CD14-positive monocyte (primary cell): ENCODE measurements around the gene C2CD2. TPM values are rescaled to one million over a fixed set of nuclear protein-coding genes. Genes with fewer than 3 reads are reported as not detected.
A peak's percentile ranks its signal among the peaks of the same experiment; 100 is the strongest.

Experiments used
- DNase-seq, 3 donors: peaks; one replicate each; pipeline ENCODE4 v3.0.0-alpha.2; 2011 to 2022
- H2AFZ ChIP-seq: 2 replicates; pipeline ENCODE4 v1.6.0; 2012; ENCODE audit warnings: mild to moderate bottlenecking, low read depth, low read length, inconsistent platforms; ENCODE audit not compliant: insufficient read depth, poor library complexity, severe bottlenecking
- H3K27ac ChIP-seq, 2 donors: 1 replicate in 1 of 2; 2 replicates in 1 of 2; pipeline ENCODE4 v1.5.1; 2012 to 2013; ENCODE audit warnings: low read length in 2 of 2, control low read depth in 1 of 2, inconsistent platforms in 1 of 2, low read depth in 1 of 2, mild to moderate bottlenecking in 1 of 2
- H3K27me3 ChIP-seq, 2 donors: one replicate each; pipeline versions ENCODE4 v1.6.0 to v1.6.1; 2011 to 2013; ENCODE audit warnings: low read length in 2 of 2; ENCODE audit not compliant: control insufficient read depth in 2 of 2, insufficient read depth in 2 of 2
- H3K36me3 ChIP-seq, 2 donors: replicated peaks in 1 of 2; 1 replicate in 1 of 2; 2 replicates in 1 of 2; pipeline versions ENCODE4 v1.5.1 to v1.6.1; 2012 to 2013; ENCODE audit warnings: low read length in 2 of 2, control low read depth in 1 of 2, inconsistent platforms in 1 of 2, mild to moderate bottlenecking in 1 of 2; ENCODE audit not compliant: insufficient read depth in 2 of 2, control insufficient read depth in 1 of 2
- H3K4me1 ChIP-seq, 2 donors: 1 replicate in 1 of 2; 2 replicates in 1 of 2; pipeline versions ENCODE4 v1.5.1 to v1.6.1; 2012 to 2013; ENCODE audit warnings: low read length in 2 of 2, control low read depth in 1 of 2, inconsistent platforms in 1 of 2, mild to moderate bottlenecking in 1 of 2, moderate library complexity in 1 of 2; ENCODE audit not compliant: insufficient read depth in 2 of 2, control insufficient read depth in 1 of 2
- H3K4me2 ChIP-seq: replicated peaks from 2 replicates; pipeline ENCODE3; 2012; ENCODE audit warnings: low read length, moderate library complexity, mild to moderate bottlenecking; ENCODE audit not compliant: poor library complexity, severe bottlenecking; ENCODE audit errors: extremely low read depth
- H3K4me3 ChIP-seq, 3 experiments: fragments of 200-600 bp in 1 of 3; sonication (generic) in 1 of 3; replicated peaks in 1 of 3; 1 replicate in 2 of 3; 2 replicates in 1 of 3; pipeline ENCODE4 v1.5.1; 2011 to 2013; ENCODE audit warnings: low read length in 3 of 3, mild to moderate bottlenecking in 3 of 3, control low read depth in 2 of 3, low read depth in 2 of 3, inconsistent platforms in 1 of 3, moderate library complexity in 1 of 3
- H3K79me2 ChIP-seq: 2 replicates; pipeline ENCODE4 v1.6.0; 2012; ENCODE audit warnings: mild to moderate bottlenecking, control low read depth, inconsistent platforms, low read length, moderate library complexity; ENCODE audit not compliant: insufficient read depth
- H3K9ac ChIP-seq: 2 replicates; pipeline ENCODE4 v1.6.0; 2017; ENCODE audit warnings: low read length, mild to moderate bottlenecking; ENCODE audit not compliant: insufficient read depth, poor library complexity, severe bottlenecking
- H3K9me3 ChIP-seq, 2 donors: replicated peaks in 1 of 2; 1 replicate in 1 of 2; 2 replicates in 1 of 2; pipeline versions ENCODE4 v1.5.1 to v1.6.1; 2012 to 2013; ENCODE audit warnings: low read length in 2 of 2, control low read depth in 1 of 2; ENCODE audit not compliant: control insufficient read depth in 1 of 2, insufficient read depth in 1 of 2
- H4K20me1 ChIP-seq: 2 replicates; pipeline ENCODE4 v1.6.0; 2012; ENCODE audit warnings: mild to moderate bottlenecking, low read length, control low read depth, moderate library complexity; ENCODE audit not compliant: insufficient read depth
- H3K27ac Mint-ChIP-seq, 7 donors: one replicate each; pipeline ENCODE4 v1.8.0; 2020; ENCODE audit warnings: mild to moderate bottlenecking in 7 of 7, mixed read lengths in 7 of 7, moderate library complexity in 6 of 7, inconsistent platforms in 2 of 7
- H3K27me3 Mint-ChIP-seq, 3 donors: one replicate each; pipeline ENCODE4 v1.8.0; 2021 to 2022; ENCODE audit warnings: low read depth in 3 of 3, mild to moderate bottlenecking in 3 of 3, mixed read lengths in 3 of 3, moderate library complexity in 3 of 3, inconsistent platforms in 1 of 3
- H3K36me3 Mint-ChIP-seq, 2 donors: one replicate each; pipeline ENCODE4 v1.8.0; 2020; ENCODE audit warnings: mixed read lengths in 2 of 2, inconsistent platforms in 1 of 2, mild to moderate bottlenecking in 1 of 2
- H3K4me1 Mint-ChIP-seq: one replicate; pipeline ENCODE4 v1.8.0; 2020; ENCODE audit warnings: mild to moderate bottlenecking, mixed read lengths
- H3K4me3 Mint-ChIP-seq, 2 donors: one replicate each; pipeline ENCODE4 v1.8.0; 2020; ENCODE audit warnings: mild to moderate bottlenecking in 2 of 2, mixed read lengths in 2 of 2, moderate library complexity in 1 of 2
- H3K9me3 Mint-ChIP-seq, 7 donors: one replicate each; pipeline ENCODE4 v1.8.0; 2020 to 2022; ENCODE audit warnings: mixed read lengths in 7 of 7, mild to moderate bottlenecking in 6 of 7, moderate library complexity in 6 of 7, inconsistent platforms in 2 of 7
- CTCF ChIP-seq: fragments of 200-600 bp; IDR thresholded peaks from one replicate; pipeline ENCODE4 v1.8.0; 2022; ENCODE audit warnings: antibody characterized with exemption, mild to moderate bottlenecking
- WGBS: methylation state at CpG from one replicate; pipeline ENCODE4 v1.1.5; 2013; ENCODE audit warnings: missing lambda C conversion rate; ENCODE audit not compliant: insufficient coverage; 5-methylcytosine and 5-hydroxymethylcytosine counted together
- intact Hi-C, 2 donors: fragments of 100-400 bp; cut with micrococcal nuclease; formaldehyde crosslinking; loops; one replicate each; pipeline versions ENCODE4 v1.15.0 to v1.15.1; 2023
- polyA plus RNA-seq, 3 donors: library from polyadenylated mRNA; depleted of rRNA in 1 of 3; unstranded in 2 of 3; stranded (reverse) in 1 of 3; fragments of 300-500 nt in 2 of 3; fragments of >200 nt in 1 of 3; fragmentation: Illumina TruSeq in 2 of 3; gene quantifications; 1 replicate in 2 of 3; 2 replicates in 1 of 3; pipeline ENCODE4 v1.2.3, GENCODE V29; 2012 to 2021

The C2CD2 gene
- polyA plus RNA-seq, 3 donors, result 1.4 to 17.0 (median 3.8) TPM

- Mint-ChIP-seq H3K36me3 (peaks cover 44 to 47% of the 10 kb centered on the region in 2 donors), H3K4me3 (no peak overlapping the region)
- intact Hi-C loops, result no loop called here
These were observed 56.1 kb downstream of the C2CD2 start for GRCh38 chr21:41897700-41898099.

GRCh38 chr21:41897047-41897669 lies 56.7 kb downstream of the C2CD2 start:
- Histone ChIP-seq H3K9ac (no peak overlapping the region), H2AFZ (no peak overlapping the region), H3K36me3 (peaks cover 0 to 26% of the 10 kb centered on the region in 2 donors), H3K27me3 (no peaks in the 10 kb centered on the region), H3K4me2 (no peak overlapping the region), H3K4me1 (peaks cover 4 to 9% of the 10 kb centered on the region in 2 donors), H4K20me1 (no peaks in the 10 kb centered on the region), H3K4me3 (no peak overlapping the region), H3K9me3 (no peaks in the 10 kb centered on the region), H3K79me2 (no peaks in the 10 kb centered on the region), H3K27ac (no peak overlapping the region)
- intact Hi-C loops, result no loop called here
- peaks cover 22% of the 10 kb centered on the region for H3K4me1 Mint-ChIP-seq
- H3K27me3 Mint-ChIP-seq, result peaks cover 0 to 2% (median 0%) of the 10 kb centered on the region in 3 donors
- DNase-seq, result no peak
- H3K9me3 Mint-ChIP-seq, result no peaks in the 10 kb centered on the region
- peak overlapping the region in 3 of 7 donors; percentile 55 to 67 (median 59) for H3K27ac Mint-ChIP-seq
- 72% methylated on average over 2 of the region's 11 CpGs for WGBS
- TF ChIP-seq CTCF, result no peak
- no peak overlapping the region for H3K4me3 Mint-ChIP-seq
- peaks cover 42 to 45% of the 10 kb centered on the region in 2 donors for H3K36me3 Mint-ChIP-seq

More at GRCh38 chr21:41897700-41898099, 56.1 kb downstream of the C2CD2 start:
- no peaks in the 10 kb centered on the region for H4K20me1 ChIP-seq
- Mint-ChIP-seq H3K27me3 (peaks cover 0 to 2% (median 0%) of the 10 kb centered on the region in 3 donors), H3K27ac (peak overlapping the region in 3 of 7 donors; percentile 55 to 67 (median 59)), H3K4me1 (peaks cover 22% of the 10 kb centered on the region), H3K9me3 (no peaks in the 10 kb centered on the region)
- no peak overlapping the region for H3K4me2 ChIP-seq
- DNase-seq, result no peak
- no peak overlapping the region for H3K9ac ChIP-seq
- no peak overlapping the region for H3K27ac ChIP-seq
- no peaks in the 10 kb centered on the region for H3K27me3 ChIP-seq
- H3K4me3 ChIP-seq, result no peak overlapping the region
- H3K9me3 ChIP-seq, result no peaks in the 10 kb centered on the region
- peaks cover 4 to 9% of the 10 kb centered on the region in 2 donors for H3K4me1 ChIP-seq
- no peaks in the 10 kb centered on the region for H3K79me2 ChIP-seq
- 95% methylated on average over 8 of the region's 8 CpGs for WGBS
- H3K36me3 ChIP-seq, result peaks cover 0 to 30% of the 10 kb centered on the region in 2 donors
- no peak for TF ChIP-seq CTCF
- H2AFZ ChIP-seq, result no peak overlapping the region
